Subcutaneous adipose tissue (tissue), 4 donors: ENCODE results near the gene OBP2A. TPM values are rescaled to one million over a fixed set of nuclear protein-coding genes. Genes with fewer than 3 reads are reported as not detected.

ENCODE experiments used
- total RNA-seq, 4 donors: library from RNA; depleted of rRNA; stranded (reverse); fragments of >200 nt; gene quantifications; one replicate each; pipeline ENCODE4 v1.1.0, GENCODE V29; 2016
- TF ChIP-seq, protein P1 (sequence below): fragments of 450-650 bp; IDR thresholded peaks from one replicate; pipeline ENCODE4 v1.5.1; 2016; ENCODE audit warnings: low read depth, mild to moderate bottlenecking, control low read depth, antibody characterized with exemption, moderate library complexity

OBP2A gene
- total RNA-seq, 4 donors from 2014 or later = not detected

DNA sequence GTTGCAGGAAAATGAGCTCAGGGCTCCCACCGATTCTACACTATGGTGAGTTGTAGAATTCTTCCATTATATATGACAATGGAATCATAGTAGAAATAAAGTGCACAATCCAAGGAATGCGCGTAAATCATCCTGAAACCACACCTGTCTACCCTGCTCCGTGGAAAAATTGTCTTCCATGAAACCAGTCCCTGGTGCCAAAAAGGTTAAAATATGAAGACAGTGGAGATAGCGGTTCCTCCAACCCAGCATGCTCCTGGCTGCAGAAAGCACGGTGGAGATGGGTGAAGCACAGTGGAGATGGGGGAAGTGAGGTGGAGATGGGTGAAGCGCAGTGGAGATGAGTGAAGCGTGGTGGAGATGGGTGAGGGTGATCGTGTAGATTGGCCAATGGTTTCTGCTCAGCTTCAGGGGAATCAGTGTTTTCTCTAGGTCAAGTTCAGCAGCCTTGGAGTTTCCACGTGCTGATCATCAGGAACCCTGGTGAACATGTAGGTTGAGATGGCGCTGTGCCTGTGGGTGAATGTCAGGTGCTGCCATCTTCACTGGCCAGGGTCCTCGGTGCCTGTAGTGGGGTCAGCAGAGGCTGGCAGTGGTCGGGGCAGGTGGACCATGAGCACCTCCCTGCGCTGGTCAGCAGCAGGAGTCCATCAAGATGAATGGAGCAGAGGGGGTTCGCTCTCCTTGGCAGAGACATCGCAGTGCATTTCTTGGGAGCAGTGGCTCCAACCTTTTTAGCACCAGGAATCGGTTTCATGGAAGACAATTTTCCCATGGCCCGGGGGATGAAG lies 35.9 kb downstream of the OBP2A start:
- TF ChIP-seq, protein P1, sequence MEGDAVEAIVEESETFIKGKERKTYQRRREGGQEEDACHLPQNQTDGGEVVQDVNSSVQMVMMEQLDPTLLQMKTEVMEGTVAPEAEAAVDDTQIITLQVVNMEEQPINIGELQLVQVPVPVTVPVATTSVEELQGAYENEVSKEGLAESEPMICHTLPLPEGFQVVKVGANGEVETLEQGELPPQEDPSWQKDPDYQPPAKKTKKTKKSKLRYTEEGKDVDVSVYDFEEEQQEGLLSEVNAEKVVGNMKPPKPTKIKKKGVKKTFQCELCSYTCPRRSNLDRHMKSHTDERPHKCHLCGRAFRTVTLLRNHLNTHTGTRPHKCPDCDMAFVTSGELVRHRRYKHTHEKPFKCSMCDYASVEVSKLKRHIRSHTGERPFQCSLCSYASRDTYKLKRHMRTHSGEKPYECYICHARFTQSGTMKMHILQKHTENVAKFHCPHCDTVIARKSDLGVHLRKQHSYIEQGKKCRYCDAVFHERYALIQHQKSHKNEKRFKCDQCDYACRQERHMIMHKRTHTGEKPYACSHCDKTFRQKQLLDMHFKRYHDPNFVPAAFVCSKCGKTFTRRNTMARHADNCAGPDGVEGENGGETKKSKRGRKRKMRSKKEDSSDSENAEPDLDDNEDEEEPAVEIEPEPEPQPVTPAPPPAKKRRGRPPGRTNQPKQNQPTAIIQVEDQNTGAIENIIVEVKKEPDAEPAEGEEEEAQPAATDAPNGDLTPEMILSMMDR = no peak

DNA sequence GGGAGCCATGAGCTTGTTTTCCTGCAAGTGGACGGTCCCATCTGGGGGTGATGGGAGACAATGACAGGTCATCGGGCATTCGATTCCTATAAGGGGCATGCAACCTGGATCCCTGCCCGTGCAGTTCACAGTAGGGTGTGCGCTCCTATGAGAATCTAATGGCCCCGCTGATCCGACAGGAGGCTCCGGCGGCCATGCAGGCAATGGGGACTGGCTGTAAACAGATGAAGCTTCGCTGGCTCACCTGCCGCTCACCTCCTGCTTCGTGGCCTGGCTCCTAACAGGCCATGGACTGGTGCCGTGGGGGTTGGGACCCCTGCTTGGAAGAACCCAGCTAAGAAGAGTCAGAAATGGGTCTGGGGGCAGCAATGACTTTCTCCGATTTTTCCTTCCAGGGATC lies 36.6 kb downstream of the OBP2A start:
- TF ChIP-seq, protein P1 = no peak

DNA sequence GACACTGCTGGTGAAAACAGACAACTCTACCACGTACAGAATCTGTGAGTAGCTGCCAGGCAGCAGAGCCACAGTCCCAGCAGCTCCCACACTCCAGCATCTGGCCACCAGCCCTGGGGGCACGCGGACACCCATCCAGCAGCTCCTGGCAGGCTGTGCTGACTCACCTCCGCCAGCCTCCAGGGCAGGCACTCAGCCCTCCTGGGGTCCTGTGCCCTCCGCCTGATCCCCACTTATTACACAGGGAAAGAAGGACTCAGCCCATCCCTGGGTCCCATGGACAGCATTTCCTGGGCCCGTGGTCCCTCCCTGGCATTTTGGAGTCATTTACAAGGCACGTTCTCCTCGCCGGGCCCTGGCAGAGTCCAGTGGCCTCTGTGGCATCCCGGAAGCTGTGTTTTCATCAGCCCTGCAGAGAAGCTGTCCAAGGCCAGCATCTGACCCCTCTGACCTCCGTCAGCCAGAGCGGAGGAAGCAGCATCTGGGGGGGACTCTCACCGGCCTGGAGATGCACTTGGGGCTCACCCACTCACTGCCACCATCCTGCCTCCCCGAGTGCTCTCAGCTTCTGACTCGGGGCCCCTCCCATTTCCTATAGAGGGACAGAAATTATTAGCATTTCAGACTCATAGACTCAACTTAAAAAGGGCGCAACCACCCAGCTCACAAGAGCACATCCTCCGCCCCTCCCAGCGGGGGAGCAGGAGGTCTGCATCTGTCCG lies 37.2 kb downstream of the OBP2A start:
- TF ChIP-seq, protein P1 = no peak

DNA sequence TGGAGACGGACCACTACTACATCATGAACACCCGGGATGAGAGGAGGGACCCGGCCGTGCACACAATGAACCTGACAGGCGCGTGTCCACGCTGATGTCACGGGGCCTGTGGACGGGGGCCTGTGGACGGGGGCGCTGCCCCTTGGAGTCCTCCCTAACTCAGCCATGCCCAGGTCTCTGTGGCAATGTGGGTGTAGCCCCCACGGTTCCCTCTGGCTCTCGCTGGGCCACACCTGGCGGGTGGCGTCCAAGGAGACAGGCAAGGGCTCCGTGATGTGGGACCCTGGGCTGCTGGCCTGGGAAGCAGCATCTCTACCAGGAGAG lies 37.7 kb downstream of the OBP2A start:
- TF ChIP-seq, protein P1 = no peak

DNA sequence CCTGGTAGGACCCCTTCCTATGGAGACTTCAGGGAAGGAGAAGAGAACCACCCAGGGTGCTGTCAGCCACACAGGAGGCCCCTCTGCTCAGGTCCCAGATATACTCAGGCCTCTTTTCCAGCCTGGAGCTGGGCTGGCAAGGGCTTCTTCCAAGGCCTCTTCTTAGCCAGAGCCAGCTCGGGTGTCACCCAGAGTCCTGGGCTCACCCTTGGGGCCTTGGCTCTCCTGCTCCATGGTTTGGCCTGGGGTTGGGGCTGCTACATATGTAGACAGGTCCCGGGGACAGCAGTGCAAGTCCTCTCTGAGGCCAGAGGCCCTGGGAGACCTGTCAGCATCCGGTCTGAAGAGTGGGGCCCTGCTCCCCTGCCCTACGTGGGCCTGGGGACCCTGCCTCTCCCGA lies 38.4 kb downstream of the OBP2A start:
- TF ChIP-seq, protein P1 = no peak

DNA sequence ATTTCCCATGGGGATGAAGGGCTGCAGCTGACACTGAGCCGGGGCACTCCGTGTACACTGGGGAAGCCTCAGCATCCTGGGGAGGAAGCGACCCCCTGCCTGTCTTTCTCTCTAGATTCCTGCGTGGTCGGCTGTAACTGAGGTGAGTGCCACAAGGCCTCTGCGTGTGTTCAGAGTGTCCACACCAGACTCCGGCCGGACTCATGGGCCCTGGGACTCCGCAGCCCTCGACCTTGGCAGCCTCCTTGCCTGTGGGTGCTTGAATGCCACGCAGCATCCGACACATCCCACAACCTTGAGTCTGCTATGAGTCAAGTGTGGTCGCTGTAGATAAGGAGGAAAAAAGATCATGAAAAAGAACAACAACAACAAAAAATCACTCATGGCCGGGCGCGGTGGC lies 39.0 kb downstream of the OBP2A start:
- TF ChIP-seq, protein P1 = no peak

DNA sequence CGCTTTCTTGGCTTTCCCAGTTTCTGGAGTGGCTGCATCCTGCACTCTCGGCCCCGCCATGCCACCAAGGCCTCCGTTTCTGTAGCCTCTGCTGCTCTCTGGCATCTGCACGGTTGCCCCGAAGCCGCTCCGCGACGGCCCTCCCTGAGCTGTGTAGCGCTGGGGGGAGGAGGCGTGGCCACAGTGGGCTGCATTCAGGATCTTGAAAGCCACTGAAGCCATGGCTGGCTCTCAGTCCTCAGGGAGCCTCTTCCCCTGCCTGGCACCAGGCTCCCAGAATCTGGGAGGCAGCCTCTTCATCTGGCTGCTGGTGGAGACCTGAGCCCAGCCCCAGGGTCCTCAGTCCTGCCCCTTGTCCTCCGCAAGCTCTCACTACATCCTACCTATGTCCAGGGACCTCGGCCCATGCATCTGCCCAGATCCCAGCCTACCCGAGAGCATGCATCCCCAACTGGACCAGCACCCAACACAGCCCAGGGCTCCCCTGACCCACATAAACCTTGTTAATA lies 40.7 kb downstream of the OBP2A start:
- TF ChIP-seq, protein P1 = no peak
